Fibroblast of lung (primary cell): ENCODE results near the gene CLCA1.

Experiments used
- EZH2 ChIP-seq: IDR thresholded peaks from 2 replicates; pipeline ENCODE4 v1.5.1; 2012; ENCODE audit warnings: low read length, control low read depth, mild to moderate bottlenecking; ENCODE audit errors: missing control alignments
- TF ChIP-seq, protein P1 (sequence below), 2 donors: IDR thresholded peaks in 1 of 2; conservative IDR thresholded peaks in 1 of 2; 1 replicate in 1 of 2; 2 replicates in 1 of 2; pipeline ENCODE4 v1.5.1; 2011 to 2012; ENCODE audit warnings: low read length in 2 of 2, control low read depth in 1 of 2, inconsistent platforms in 1 of 2, low read depth in 1 of 2, mild to moderate bottlenecking in 1 of 2

DNA sequence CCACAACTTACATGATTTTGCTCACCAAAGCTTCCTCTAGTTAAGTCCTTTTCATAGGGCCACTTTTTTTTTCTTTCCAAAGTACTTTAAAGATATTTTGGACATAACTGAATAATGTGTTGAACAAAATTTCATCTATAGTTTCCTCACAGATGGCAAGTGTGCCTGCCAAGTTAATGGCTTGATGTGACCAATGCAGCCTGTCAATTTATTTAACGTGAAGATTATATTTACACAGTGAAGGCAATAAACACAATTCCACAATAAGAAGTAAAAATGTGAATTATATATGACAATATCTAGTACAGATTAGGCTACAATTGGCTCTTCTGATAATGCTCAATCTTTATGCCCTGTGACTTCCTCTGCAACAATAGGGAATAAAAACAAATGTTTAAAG, 26.7 kb upstream of the CLCA1 start:
- TF ChIP-seq, protein P1, sequence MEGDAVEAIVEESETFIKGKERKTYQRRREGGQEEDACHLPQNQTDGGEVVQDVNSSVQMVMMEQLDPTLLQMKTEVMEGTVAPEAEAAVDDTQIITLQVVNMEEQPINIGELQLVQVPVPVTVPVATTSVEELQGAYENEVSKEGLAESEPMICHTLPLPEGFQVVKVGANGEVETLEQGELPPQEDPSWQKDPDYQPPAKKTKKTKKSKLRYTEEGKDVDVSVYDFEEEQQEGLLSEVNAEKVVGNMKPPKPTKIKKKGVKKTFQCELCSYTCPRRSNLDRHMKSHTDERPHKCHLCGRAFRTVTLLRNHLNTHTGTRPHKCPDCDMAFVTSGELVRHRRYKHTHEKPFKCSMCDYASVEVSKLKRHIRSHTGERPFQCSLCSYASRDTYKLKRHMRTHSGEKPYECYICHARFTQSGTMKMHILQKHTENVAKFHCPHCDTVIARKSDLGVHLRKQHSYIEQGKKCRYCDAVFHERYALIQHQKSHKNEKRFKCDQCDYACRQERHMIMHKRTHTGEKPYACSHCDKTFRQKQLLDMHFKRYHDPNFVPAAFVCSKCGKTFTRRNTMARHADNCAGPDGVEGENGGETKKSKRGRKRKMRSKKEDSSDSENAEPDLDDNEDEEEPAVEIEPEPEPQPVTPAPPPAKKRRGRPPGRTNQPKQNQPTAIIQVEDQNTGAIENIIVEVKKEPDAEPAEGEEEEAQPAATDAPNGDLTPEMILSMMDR (conservative IDR thresholded peaks at IDR 0.05 in 1 of 2, IDR thresholded peaks at IDR 0.05 in 1 of 2; ENCODE audit: low read depth in 1 of 2, low read length in 2 of 2), result no peak
- TF ChIP-seq EZH2, result no peak
